ENCODE results near the gene CNTN4.

CNTN4 gene

DNA sequence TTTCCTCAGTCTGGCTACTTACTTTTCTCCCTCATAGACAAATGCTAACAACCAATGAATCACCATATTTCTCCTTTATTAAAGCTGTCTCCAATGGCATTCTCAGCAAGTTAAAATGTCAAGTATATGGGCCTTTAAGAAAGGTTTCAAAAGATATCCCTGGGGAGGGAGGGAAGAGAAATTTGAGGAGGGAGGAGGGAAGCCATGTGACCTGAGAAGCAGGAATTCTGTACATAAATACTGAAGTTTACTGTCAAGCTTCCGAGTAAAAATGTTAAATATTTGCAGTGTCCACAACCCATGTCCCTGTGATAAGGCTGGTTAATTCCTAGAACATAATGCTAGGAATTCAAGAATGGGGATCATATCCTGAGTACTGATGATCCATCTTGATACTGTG lies 175.9 kb downstream of the CNTN4 start:
- no peak for DNase-seq

DNA sequence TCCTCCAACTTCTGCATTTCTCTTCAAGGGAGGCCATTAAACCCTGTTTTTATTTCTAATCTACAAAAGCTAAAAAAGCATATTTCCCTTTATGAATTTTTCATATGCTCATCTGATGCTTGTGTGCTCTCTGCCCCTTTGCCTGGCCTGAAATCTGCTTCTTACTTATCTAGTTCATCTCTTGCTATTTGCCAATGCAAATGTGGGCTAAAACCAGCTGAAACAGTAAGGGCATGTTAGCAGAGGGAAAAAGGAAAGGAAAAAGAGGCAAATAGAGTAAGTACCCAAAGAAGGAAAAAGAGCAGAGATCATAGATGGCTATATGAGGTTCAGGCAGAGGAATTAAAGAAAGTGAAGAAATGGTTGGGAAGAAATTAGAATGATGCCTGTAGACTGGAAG lies 185.2 kb downstream of the CNTN4 start:
- DNase-seq, result no peak

DNA sequence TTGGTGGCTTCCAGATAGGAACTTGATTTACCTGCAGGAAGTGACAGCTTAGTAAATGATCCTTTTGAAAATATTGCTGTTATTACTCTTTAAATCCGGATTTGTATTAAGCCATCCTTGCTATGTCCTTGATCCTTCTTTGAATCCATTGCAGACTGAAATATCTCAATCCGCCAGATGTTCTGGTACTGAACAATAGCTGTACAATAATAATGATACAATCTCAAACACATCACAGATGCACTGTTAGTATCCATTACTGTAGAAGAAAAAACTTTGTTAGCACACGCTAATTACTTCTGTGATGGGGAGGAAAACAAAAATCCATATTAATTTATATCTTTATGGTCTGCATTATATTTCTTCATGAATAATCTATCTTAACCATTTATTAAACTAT lies 202.3 kb downstream of the CNTN4 start:
- DNase-seq, result no peak

DNA sequence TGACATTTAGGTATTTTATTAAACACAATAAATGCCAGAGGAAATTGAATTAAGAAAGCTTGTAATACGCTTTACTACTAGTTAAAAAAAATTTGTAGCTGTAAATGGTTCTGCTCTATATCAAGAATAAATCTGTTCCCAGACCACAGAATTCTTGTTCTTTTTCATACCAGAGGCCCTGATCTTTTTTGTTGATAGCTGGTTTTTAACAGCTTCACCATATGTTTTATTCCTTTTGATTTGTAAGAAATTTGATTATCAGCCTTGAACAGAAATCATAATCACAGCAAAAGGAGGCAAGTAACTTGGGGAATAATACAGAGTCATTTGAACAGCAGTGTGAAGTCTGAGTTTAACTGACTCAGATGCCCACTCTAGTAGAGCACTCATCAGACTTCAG lies 202.7 kb downstream of the CNTN4 start:
- no peak for DNase-seq

DNA sequence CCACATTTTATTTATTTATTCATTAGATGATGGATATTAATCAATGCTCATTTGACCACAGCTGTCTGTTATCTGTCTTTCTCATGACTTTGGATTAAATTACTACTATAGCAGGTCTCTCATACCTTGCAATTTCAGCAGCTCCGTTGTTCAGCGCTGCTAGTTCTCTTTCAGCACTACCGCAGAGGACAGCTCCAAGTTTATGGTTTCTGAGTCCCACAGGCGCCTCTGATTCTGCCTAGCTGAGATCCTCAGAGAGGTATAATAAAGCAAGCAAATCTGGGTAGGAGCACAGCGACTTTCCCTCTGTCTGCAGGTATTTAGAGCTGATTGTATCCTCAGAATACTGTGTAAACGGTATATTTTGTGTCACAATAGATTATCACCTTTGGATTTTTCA lies 204.9 kb downstream of the CNTN4 start:
- peak; percentile 77 for DNase-seq

DNA sequence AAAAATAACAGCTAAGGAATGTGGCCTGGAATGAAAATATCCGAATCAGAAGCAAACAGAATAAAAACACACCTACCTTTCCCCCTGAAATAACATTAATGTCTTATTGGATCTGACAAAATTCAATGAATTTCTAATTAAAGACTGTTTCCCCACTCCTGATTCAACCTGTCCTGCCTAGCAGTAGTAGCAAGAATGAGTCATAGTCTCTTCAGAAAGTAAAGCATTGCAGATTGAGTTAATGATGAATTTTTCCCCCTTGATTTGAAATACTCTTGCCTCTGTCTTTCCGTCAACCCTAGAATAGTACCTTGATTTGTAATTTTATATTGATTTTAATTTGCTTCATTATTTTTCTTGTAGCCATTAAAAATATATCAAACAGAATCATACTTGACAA lies 212.4 kb downstream of the CNTN4 start:
- no peak for DNase-seq

DNA sequence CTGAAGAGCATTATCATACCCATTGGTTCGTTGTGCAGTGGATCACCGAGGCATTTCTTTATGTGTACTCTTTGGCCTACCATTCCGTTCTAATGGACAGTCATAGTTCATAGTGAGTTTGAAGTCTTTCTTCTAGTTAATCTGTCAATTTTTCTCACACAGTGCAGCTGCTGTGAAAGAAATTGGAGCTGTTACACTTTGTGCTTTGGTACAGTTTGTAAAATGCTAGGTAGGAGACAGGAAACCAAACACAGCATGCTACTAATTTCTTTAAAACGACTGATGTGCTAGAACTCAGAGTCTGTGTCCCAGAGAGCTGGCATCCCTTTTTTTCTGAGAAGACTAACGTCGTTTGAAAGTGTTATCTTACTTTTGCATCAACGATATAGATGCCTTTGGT lies 218.9 kb downstream of the CNTN4 start:
- DNase-seq, result no peak

DNA sequence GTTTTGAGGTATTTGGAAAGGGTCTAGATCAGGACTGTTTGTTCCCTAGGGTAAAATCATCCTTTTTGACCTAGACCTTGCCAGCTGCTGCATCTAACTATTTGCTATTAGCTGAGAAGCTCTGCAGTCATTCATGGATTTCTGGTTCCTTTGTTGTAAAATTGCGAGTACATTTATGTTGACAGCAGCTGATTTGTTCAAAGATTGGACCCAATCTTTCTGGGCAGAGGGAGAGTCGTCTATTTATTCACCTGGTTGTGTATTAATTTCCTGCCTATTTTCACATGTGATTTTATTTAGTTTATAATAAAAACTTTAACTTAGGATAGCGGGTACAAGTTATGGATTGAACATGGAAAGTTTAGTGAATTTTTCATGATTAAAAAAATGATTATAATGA lies 236.3 kb downstream of the CNTN4 start:
- no peak for DNase-seq

DNA sequence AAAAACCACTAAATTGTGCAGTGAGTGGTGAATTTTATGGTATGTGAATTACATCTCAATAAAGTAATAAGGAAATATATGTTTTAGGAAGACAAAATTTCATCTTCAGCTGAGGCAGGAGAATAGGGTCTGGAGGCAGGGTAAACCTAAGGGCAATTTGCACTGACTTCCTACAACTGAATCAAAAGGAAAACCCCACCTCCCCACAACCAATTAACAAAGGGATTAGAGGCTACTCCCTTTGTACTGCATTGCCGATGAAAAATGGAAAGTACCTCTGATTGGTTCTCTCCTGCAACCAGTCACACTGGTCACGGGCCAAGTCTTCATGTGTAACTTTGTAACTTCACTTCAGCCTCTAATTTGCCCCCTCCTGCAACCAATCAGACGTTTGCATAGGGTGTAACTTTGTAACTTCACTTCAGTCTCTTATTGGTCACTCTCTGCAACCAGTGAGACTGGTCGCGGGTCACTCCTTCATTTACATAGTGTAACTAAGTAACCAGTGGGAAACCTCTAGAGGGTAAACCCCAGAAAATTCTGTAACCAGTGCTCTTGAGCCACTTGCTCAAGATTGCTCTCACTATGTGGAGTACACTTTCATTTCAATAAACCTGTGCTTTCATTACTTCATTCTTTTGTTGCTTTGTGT lies 244.5 kb downstream of the CNTN4 start:
- no peak for DNase-seq

DNA sequence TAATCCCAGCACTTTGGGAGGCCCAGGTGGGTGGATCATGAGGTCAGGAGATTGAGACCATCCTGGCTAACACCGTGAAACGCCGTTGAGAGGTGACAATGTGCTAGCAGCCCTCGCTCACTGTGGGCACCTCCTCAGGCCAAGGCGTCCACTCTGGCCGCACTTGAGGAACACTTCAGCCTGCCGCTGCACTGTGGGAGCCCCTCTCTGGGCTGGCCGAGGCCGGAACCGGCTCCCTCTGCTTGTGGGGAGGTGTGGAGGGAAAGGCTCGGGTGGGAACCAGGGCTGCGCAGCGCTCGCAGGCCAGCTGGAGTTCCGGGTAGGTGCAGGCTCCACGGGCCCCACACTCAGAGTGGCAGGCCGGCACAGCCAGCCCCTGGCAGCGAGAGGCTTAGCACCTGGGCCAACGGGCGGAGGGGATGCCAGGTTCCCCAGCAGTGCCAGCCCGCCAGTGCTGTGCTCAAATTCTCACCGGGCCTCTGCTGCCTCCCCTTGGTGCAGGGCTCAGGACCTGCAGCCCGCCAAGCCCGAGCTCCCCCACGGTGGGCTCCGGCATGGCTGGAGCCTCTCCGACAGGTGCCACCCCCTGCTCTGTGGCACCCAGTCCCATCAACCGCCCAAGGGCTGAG lies 253.6 kb downstream of the CNTN4 start:
- DNase-seq, result no peak

DNA sequence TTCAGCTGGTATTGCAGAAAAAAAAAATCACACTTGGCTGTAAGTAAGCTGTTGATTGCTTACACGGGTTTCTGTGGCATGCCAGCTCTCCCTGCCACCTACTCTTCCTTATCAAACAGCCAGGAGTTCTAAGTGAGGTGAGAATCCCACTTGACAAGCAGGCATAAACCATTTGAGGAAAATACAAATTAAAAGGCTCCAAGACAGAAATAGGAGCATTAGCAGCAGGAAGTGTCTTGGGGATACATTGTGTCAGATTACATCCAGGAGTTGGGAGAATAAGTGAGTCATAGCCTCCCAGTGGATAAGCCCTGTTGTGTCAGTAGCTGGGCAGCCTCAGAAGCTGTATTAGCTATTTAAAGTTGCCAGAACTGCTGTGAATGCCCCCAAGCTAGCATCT lies 256.0 kb downstream of the CNTN4 start:
- DNase-seq, result peak; percentile 92

DNA sequence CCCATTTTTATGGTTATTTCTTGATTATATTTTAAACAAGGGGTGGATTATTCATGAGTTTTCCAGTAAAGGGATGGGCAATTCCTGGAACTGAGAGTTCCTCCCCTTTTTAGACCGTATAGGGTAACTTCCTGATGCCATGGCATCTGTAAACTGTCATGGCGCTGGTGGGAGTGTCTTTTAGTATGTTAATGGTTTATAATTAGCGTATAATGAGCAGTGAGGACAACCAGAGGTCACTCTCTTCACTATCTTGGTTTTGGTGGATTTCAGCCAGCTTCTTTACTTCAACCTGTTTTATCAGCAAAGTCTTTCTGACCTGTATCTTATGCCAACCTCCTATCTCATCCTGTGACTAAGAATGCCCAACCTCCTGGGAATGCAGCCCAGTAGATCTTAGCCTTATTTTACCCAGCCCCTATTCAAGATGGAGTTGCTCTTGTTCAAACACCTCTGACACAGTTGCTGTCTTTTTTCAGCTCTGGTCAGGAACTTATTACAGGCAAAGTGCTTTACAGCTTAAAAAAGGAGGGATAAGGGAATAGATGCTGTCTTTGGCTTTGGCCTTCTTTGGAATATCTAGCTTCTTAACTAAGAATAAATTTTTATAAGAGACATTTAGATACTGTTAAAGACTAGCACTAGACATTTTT lies 257.8 kb downstream of the CNTN4 start:
- no peak for DNase-seq

DNA sequence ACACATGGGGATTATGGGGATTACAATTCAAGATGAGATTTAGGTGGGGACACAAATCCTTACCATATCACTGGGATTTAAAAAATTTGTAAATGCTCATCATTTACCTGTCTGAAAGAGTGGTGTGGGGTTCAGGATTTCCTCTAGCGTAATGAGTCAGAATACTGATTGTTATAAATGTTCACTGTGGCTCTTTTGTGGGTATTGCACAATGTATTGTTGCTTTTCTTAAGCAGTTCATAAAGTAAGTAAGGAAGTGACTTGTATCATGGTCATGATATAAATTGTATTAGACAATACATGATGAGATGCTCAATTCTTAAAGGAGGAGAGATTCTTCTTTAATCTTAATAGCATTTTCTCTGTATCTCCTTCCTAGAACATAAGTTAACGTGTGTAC lies 262.1 kb downstream of the CNTN4 start:
- DNase-seq, result no peak

DNA sequence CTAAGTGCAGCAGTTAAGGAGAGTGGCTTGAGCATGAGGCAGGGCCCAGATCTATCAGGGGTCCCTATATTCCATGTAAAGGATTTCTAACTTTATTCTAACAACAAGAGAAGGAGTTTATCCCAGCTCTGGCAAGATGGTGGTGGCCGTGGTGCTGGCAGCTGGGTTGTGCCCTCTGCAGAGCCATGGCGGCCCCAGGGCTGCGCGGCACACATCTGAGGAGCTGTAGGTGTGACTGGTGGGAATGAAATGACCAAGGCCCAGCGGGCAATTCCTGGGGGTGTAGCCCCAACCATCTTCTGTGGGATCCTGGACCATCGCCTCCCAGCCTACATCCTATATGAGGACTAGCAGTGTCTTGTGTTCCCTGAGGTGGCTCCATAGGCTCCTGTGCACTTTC lies 263.5 kb downstream of the CNTN4 start:
- no peak for DNase-seq

DNA sequence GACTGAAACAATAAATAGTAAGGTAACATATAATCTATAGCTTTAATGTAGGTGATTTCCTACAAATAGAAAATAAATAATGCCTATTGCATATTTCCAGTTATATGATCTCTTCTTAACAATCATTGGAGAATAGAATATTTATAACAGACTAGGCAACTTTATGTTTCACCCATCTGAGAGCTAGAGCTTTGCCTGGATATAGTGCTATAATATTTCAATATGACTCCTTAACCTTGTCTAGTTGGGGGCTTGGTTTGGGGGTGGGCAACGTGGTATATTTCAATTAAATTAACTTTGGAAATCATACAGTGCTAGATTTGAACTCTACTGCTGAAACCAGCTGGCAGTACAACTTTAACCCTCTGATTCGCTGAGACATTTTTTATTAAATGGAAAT lies 265.2 kb downstream of the CNTN4 start:
- no peak for DNase-seq

DNA sequence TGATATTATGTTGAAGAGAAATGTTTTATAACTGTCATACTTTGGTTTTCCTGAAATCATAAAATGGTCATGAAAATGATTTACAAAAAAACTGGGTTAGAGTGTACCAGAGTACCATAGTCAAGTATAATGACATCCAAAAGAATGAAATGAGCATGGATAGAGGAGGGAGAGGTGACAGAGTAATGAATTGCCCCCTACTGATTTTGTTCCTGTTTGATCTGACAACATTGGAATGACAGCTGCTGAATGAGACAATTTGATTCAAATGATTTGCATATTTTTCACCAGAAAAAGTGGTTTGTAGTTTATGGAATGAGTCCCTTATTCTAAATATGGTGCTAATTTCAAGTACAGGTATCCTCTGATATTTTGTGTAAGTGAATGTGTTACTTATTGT lies 271.7 kb downstream of the CNTN4 start:
- no peak for DNase-seq

DNA sequence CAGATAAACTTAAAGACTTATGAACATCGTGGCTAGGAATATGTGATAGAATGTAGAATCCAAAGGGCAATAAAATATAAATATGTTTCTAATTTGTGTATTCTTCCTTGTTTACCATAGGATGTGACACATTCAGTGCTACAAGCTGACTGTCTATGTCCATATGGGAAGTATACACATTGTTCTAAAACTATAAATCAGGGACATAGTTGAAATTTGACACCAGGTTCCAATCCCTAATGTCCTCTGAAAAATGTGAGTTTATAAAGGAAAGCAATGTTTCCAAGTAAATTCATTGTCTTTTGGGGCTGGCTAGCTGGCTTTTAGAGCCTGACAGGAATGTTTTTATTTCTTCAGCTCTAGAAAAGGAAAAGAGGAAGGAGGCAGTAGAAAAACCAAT lies 273.6 kb downstream of the CNTN4 start:
- no peak for DNase-seq

DNA sequence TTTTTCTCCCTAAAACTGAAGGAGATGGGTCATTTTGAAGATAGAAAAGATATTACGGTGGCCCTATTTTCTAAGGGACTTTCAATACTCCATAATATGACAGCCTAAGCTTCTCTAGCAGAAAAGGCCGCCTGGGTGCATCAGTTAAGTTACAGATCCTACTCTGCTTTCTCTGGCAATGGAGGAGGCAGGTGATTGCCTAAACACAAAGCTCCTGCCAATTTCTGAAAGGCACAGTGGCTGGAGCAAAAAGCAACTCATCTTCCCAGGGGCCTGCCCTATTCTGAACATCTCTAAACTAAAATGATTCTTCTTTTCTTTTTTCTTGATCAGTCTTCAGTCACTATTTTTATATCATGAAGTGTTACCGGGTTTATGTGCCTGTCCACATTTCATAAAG lies 276.7 kb downstream of the CNTN4 start:
- DNase-seq, result no peak

DNA sequence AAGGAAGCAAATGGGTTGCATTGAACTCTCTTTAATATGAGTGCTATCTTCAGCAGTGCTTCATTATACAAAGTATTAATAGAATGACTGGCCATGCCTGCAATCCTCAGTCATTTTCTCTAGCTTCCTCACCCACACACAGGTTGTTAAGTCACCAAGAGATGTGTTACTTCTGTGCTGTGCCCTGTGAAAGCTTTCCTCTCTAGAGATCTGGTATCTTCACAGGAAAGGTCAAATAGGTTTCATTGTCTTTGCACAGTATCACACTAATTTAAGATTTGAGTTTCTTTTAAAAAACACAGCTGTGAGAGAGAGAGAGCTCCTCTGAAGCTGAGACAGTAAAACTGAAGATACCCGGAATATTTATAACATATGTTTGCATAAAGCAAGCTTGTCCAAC lies 278.6 kb downstream of the CNTN4 start:
- no peak for DNase-seq

DNA sequence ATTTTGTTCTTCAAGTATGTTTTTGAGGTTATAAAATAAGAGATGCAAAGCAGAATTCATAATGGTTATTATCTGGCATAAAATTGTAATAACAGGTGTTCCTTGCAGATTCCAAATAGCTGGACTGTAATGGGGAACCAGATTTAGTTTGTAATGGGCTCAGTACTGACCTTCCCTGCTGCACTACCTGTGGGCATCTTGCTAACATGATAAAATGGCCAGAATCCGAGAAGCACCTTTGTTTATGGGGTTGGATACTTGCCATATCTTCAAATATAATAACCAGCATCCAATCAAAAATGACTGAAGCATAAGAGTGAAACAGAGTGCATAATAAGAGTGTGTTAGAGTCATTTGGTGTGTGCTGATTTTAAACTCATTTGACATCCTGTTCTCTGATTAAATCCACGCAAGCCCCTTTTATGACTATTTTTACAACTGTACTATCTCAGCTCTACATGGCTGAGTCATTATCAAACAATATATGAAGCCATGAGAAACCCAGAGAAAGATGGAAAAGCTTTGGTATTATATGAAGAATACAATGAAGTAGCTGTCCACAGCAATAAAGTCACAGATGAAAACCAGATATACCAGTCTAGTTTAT lies 292.4 kb downstream of the CNTN4 start:
- no peak for DNase-seq

DNA sequence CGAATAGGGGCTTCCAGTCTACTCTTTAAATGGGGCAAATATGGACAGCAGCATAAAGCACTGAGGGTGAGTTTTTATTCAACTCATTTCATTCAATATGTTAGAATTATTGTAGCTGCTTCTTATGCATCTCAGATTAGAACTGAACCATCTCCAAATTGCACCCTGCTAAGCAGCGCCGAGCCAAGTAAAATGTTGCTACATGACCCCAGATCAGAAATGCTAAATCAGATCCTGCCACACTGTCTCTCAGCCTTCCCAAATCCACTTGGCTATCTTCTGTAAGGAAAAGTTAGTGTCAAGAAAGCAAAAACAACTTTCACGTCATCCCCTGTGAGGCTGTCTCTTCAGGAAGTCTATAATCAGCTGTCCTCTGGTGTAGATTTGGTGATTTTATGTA lies 293.2 kb downstream of the CNTN4 start:
- DNase-seq, result no peak

DNA sequence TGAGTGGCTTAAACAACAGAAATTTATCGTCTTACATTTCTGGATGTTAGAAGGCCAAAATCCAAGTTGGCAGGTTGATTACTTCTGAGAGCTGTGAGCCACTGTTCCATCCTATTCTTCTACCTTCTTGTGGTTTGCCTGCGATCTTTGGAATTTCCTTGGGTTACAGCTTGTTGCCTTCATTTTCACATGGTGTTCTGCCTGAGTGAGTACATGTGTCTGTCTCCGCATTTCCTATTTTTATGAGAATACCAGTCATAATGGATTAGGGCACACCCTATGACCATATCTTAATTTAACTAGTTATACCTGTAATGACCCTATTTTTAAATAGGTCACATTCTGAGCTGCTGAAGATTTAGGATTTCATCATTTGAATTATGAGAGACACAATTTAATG lies 294.3 kb downstream of the CNTN4 start:
- DNase-seq, result no peak

DNA sequence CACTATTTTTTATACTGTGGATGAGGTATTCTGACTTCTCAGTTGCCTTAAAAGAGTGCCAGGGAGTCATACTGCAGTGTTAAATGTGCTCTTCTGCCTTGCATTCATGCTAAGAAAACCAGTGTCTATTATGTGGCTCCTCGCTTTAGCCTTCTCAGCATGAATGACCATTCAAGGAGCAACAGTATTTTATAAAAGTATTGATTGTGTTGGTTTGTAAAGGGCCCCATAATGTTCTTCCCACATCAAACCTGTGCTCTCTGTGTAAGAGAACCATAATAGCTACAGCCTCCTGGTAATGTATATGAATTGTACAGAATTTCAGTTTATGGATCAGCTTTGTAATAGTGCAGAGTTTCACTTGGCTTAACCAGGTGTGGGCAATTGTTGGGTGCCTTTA lies 316.4 kb downstream of the CNTN4 start:
- DNase-seq, result no peak

DNA sequence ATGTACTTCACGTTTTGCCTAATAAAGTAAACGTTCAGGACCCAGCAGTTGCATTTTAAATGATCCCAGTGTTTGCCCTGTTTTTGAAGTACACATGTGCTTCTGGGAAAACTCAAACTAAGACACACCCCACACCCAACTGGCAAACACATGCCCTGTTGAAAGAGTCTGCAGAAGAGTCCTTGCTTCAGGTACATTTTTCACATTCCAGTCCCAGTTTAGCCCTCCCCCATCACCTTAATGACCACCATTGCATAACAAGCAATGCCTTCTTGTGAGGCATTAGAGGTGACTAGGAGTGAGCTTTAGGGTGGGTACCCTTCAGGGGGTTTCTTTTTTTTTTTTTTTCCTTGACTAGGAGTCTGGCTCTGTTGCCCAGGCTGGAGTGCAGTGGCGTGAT lies 322.3 kb downstream of the CNTN4 start:
- DNase-seq, result peak; percentile 89

Data from islet precursor cell (in vitro differentiated cells).